Adrenal gland (tissue), 12 donors: ENCODE results near the gene MRPL57. TPM values are rescaled to one million over a fixed set of nuclear protein-coding genes. Genes with fewer than 3 reads are reported as not detected.

Experiments used
- DNase-seq, 7 donors: peaks; one replicate each; pipeline ENCODE4 v3.0.0-alpha.2; 2019 to 2020
- H3K27ac ChIP-seq, 5 donors: fragments of 200-600 bp; sonication (generic) in 4 of 5; 1 replicate in 3 of 5; 2 replicates in 2 of 5; pipeline versions ENCODE4 v1.5.1 to v1.8.0; 2016 to 2020; ENCODE audit warnings: mild to moderate bottlenecking in 1 of 5
- H3K27me3 ChIP-seq: fragments of 200-600 bp; 2 replicates; pipeline ENCODE4 v1.8.0; 2021
- H3K36me3 ChIP-seq, 2 donors: fragments of 200-600 bp; replicated peaks in 1 of 2; 1 replicate in 1 of 2; 2 replicates in 1 of 2; pipeline versions ENCODE4 v1.5.1 to v1.8.0; 2018 to 2022
- H3K4me1 ChIP-seq, 2 donors: fragments of 200-600 bp; replicated peaks in 1 of 2; 1 replicate in 1 of 2; 2 replicates in 1 of 2; pipeline versions ENCODE4 v1.5.1 to v1.8.0; 2018 to 2021
- H3K4me3 ChIP-seq, 4 donors: fragments of 200-600 bp; sonication (generic) in 3 of 4; one replicate each; pipeline ENCODE4 v1.5.1; 2016 to 2018
- H3K9me3 ChIP-seq, 3 donors: fragments of 200-600 bp; sonication (generic) in 1 of 3; replicated peaks in 1 of 3; 1 replicate in 2 of 3; 2 replicates in 1 of 3; pipeline versions ENCODE4 v1.5.1 to v1.8.0; 2016 to 2021
- CTCF ChIP-seq, 6 experiments: fragments of 450-650 bp in 4 of 6; fragments of 200-600 bp in 2 of 6; sonication (generic) in 1 of 6; IDR thresholded peaks; 1 replicate in 5 of 6; 2 replicates in 1 of 6; pipeline versions ENCODE4 v1.5.1 to v1.8.0; 2016 to 2021; ENCODE audit warnings: antibody characterized with exemption in 6 of 6, mild to moderate bottlenecking in 2 of 6, moderate library complexity in 1 of 6
- POLR2A ChIP-seq, 2 donors: fragments of 450-650 bp; IDR thresholded peaks; one replicate each; pipeline ENCODE4 v1.6.1; 2017; ENCODE audit warnings: antibody characterized with exemption in 2 of 2, mild to moderate bottlenecking in 2 of 2, moderate library complexity in 1 of 2
- WGBS, 4 donors: extraction: QIAGEN DNeasy Blood & Tissue Kit in 2 of 4; methylation state at CpG; one replicate each; pipeline versions ENCODE4 v1.1.5 to v1.1.7; 2013 to 2017; 5-methylcytosine and 5-hydroxymethylcytosine counted together
- intact Hi-C, 2 donors: fragments of 100-400 bp; cut with DNase I; formaldehyde crosslinking; loops; one replicate each; pipeline versions ENCODE4 v1.14.1 to v1.15.0; 2022 to 2023
- polyA plus RNA-seq, 3 donors: library from polyadenylated mRNA; stranded (reverse); fragments of 200-250 nt in 2 of 3; fragments of 350-450 nt in 1 of 3; fragmentation: Illumina TruSeq in 1 of 3; extraction: RNeasy Lipid Tissue Mini Kit (QIAGEN cat#74804) in 1 of 3; gene quantifications; one replicate each; pipeline ENCODE4 v1.2.3, GENCODE V29; 2013 to 2014
- small RNA-seq, 2 donors: library from RNA; depleted of rRNA; stranded (forward); fragments of <200 nt; gene quantifications; one replicate each; pipeline ENCODE3, GENCODE V24; 2016
- total RNA-seq, 9 donors: library from RNA; depleted of rRNA in 4 of 9; stranded (reverse); fragments of >200 nt in 4 of 9; fragments of 120-200 nt in 1 of 9; fragmentation: NEBNext Ultra II Directional in 1 of 9; extraction: Animal tissue kit (Norgen Biotek cat#: 25700) in 1 of 9; gene quantifications; one replicate each; pipeline versions ENCODE4 v1.1.0 to v1.2.4, GENCODE V29; 2013 to 2023
- donor health status: healthy with polysubstance abuse.
- donor health status: Bipolar disorder and iron deficiency.
- donor health status: DM: yes; HTN: yes; CAD: no.
- donor health status: DM: no; HTN: no; CAD: no.
- donor health status: DM: no; HTN: no; CAD: no.
- donor health status: DM: yes; HTN: yes; CAD: no.

The MRPL57 gene
- total and polyA plus RNA-seq, 12 donors, result 28.5 to 71.0 (median 37.1) TPM

GRCh38 chr13:21225082-21225481, 48.6 kb downstream of the MRPL57 start:
- Histone ChIP-seq H3K27ac (no peak overlapping the region), H3K4me3 (no peak overlapping the region), H3K27me3 (no peaks in the 10 kb centered on the region), H3K36me3 (no peaks in the 10 kb centered on the region), H3K9me3 (no peaks in the 10 kb centered on the region), H3K4me1 (no peaks in the 10 kb centered on the region)
- DNase-seq, result no peak
- no peak for TF ChIP-seq CTCF (IDR thresholded peaks at IDR 0.05)
- no peak for TF ChIP-seq POLR2A (IDR thresholded peaks at IDR 0.05)
- 84 to 89% (median 87%) methylated on average over 6 of the region's 6 CpGs for WGBS, 4 donors
- intact Hi-C loops, result no loop called here

- TF ChIP-seq CTCF (IDR thresholded peaks at IDR 0.05) (no peak), POLR2A (IDR thresholded peaks at IDR 0.05) (no peak)
- WGBS, 4 donors, result 78 to 82% (median 78%) methylated on average over 17 of the region's 17 CpGs
- no peaks in the 10 kb centered on the region for H3K36me3 ChIP-seq
- H3K27ac ChIP-seq, result no peak overlapping the region
- no peaks in the 10 kb centered on the region for H3K9me3 ChIP-seq
- H3K27me3 ChIP-seq, result no peaks in the 10 kb centered on the region
- intact Hi-C loops, result no loop called here
- H3K4me3 ChIP-seq, result no peak overlapping the region
- no peaks in the 10 kb centered on the region for H3K4me1 ChIP-seq
- no peak for DNase-seq
Observed at GRCh38 chr13:21225841-21226581, 49.6 kb downstream of the MRPL57 start.

- intact Hi-C loops, result no loop called here
- Histone ChIP-seq H3K4me1 (no peaks in the 10 kb centered on the region), H3K4me3 (no peak overlapping the region), H3K27ac (no peak overlapping the region), H3K9me3 (no peaks in the 10 kb centered on the region), H3K36me3 (no peaks in the 10 kb centered on the region), H3K27me3 (no peaks in the 10 kb centered on the region)
- WGBS, 4 donors, result 88 to 98% (median 92%) methylated on average over 7 of the region's 7 CpGs
- DNase-seq, result no peak
- TF ChIP-seq CTCF (IDR thresholded peaks at IDR 0.05) (no peak), POLR2A (IDR thresholded peaks at IDR 0.05) (no peak)
Observed at GRCh38 chr13:21227917-21228316, 51.5 kb downstream of the MRPL57 start.

Small RNA genes lying within 50 kb of the gene (small RNA-seq; reads per million reads assigned to genes)
- gene AL158032.1 (0 reads per million in 2 donors), gene RF00086 (0 reads per million in 2 donors)

Other genes with a start within 250 kb of the MRPL57 start
- gene LATS2, start 115.1 kb upstream of the MRPL57 start, total RNA-seq, result 10 to 100 TPM in 8 of 9 donors, 1 to 10 TPM in 1; 7.4 to 35.6 (median 25.2) TPM
- 10 to 100 TPM in 2 of 3 donors, 1 to 10 TPM in 1; 9.8 to 10.5 (median 10.2) TPM for gene LATS2, start 115.1 kb upstream of the MRPL57 start, polyA plus RNA-seq
- 100 to 1,000 TPM in 6 of 9 donors, 10 to 100 TPM in 3; 55.2 to 323 (median 209) TPM for gene SAP18, start 36.5 kb upstream of the MRPL57 start, total RNA-seq
- 100 to 1,000 TPM in 2 of 3 donors, 10 to 100 TPM in 1; 97.1 to 259 (median 223) TPM for gene SAP18, start 36.5 kb upstream of the MRPL57 start, polyA plus RNA-seq
- gene SKA3, start 106 bp upstream of the MRPL57 start, total RNA-seq, result 1 to 10 TPM in 4 of 9 donors, under 1 TPM in 4, not detected in 1; 0.28 to 4.7 (median 1.2) TPM
- gene SKA3, start 106 bp upstream of the MRPL57 start, polyA plus RNA-seq, result 1 to 10 TPM in 1 of 3 donors, under 1 TPM in 2; 0.16 to 1.4 (median 0.37) TPM